Gastrocnemius medialis (tissue), 4 donors: Measurements from ENCODE around the gene DCUN1D1. TPM values are rescaled to one million over a fixed set of nuclear protein-coding genes. Genes with fewer than 3 reads are reported as not detected.

Experiments
- ATAC-seq, 2 donors: fragments of 150-250 bp; one replicate each; pipeline ENCODE4 v1.9.1; 2016
- DNase-seq, 2 donors: peaks; one replicate each; pipeline ENCODE4 v3.0.0-alpha.2; 2019
- H3K27ac ChIP-seq, 4 donors: fragments of 200-600 bp; sonication (generic); 1 replicate in 1 of 4; 2 replicates in 3 of 4; pipeline ENCODE4 v1.5.1; 2016 to 2018; ENCODE audit warnings: mild to moderate bottlenecking in 2 of 4, moderate library complexity in 1 of 4
- H3K27me3 ChIP-seq, 3 donors: fragments of 200-600 bp; sonication (generic) in 2 of 3; 1 replicate in 1 of 3; 2 replicates in 2 of 3; pipeline versions ENCODE4 v1.5.1 to v1.6.0; 2016 to 2019; ENCODE audit warnings: mild to moderate bottlenecking in 1 of 3, moderate library complexity in 1 of 3
- H3K36me3 ChIP-seq, 2 donors: fragments of 200-600 bp; sonication (generic) in 1 of 2; one replicate each; pipeline ENCODE4 v1.5.1; 2017 to 2018
- H3K4me1 ChIP-seq, 2 donors: fragments of 200-600 bp; sonication (generic) in 1 of 2; one replicate each; pipeline ENCODE4 v1.5.1; 2016 to 2017; ENCODE audit warnings: mild to moderate bottlenecking in 2 of 2
- H3K4me3 ChIP-seq, 4 donors: fragments of 200-600 bp; sonication (generic) in 3 of 4; 1 replicate in 1 of 4; 2 replicates in 3 of 4; pipeline ENCODE4 v1.5.1; 2016 to 2019; ENCODE audit warnings: mild to moderate bottlenecking in 2 of 4
- H3K9me3 ChIP-seq, 3 donors: fragments of 200-600 bp; sonication (generic) in 2 of 3; 1 replicate in 1 of 3; 2 replicates in 2 of 3; pipeline ENCODE4 v1.5.1; 2016 to 2019
- CTCF ChIP-seq, 5 experiments: fragments of 450-650 bp in 3 of 5; fragments of 200-600 bp in 2 of 5; sonication (generic) in 2 of 5; IDR thresholded peaks in 4 of 5; conservative IDR thresholded peaks in 1 of 5; 1 replicate in 4 of 5; 2 replicates in 1 of 5; pipeline ENCODE4 v1.5.1; 2016 to 2019; ENCODE audit warnings: antibody characterized with exemption in 5 of 5, mild to moderate bottlenecking in 3 of 5, moderate library complexity in 3 of 5
- POLR2A ChIP-seq, 2 donors: fragments of 450-650 bp; IDR thresholded peaks; one replicate each; pipeline ENCODE4 v1.6.1; 2017; ENCODE audit warnings: antibody characterized with exemption in 2 of 2, mild to moderate bottlenecking in 2 of 2, moderate library complexity in 2 of 2
- in situ Hi-C, 4 donors: fragments of 200-750 bp; cut with MboI; loops; one replicate each; pipeline versions ENCODE4 v1.15.0 to v1.8.0; 2017; ENCODE audit warnings: low sequenced_read_pairs in 4 of 4
- intact Hi-C: fragments of 100-400 bp; cut with DNase I; formaldehyde crosslinking; loops from one replicate; pipeline ENCODE4 v1.15.1; 2023; ENCODE audit warnings: low total_unique reads
- total RNA-seq, 4 donors: library from RNA; depleted of rRNA; stranded (reverse); fragments of >200 nt; gene quantifications; one replicate each; pipeline versions ENCODE4 v1.1.0 to v1.2.3, GENCODE V29; 2016

The DCUN1D1 gene
- total RNA-seq, 4 donors from 2014 or later, result 42.2 to 116 (median 54.4) TPM

- in situ Hi-C loops, result no loop called here
- TF ChIP-seq POLR2A (IDR thresholded peaks at IDR 0.05) (no peak), CTCF (IDR thresholded peaks at IDR 0.05 in 4 of 5, conservative IDR thresholded peaks at IDR 0.05 in 1 of 5) (no peak)
- DNase-seq, result no peak
- H3K9me3 ChIP-seq, result no peaks in the 10 kb centered on the region
- H3K27me3 ChIP-seq, result no peaks in the 10 kb centered on the region
- H3K4me3 ChIP-seq, result no peak overlapping the region
- intact Hi-C loops, result no loop called here
- ATAC-seq, result peak; percentile 63 to 82
- H3K36me3 ChIP-seq, result no peaks in the 10 kb centered on the region
- H3K4me1 ChIP-seq, result peaks cover 21 to 53% of the 10 kb centered on the region in 2 donors
- H3K27ac ChIP-seq, result peak overlapping the region; percentile 17 to 69 (median 38)
These were observed 44.0 kb downstream of the DCUN1D1 start for GRCh38 chr3:182936239-182936917.

- Histone ChIP-seq H3K4me3 (no peak overlapping the region), H3K27me3 (no peaks in the 10 kb centered on the region), H3K27ac (peak overlapping the region; percentile 17 to 69 (median 38)), H3K9me3 (no peaks in the 10 kb centered on the region), H3K4me1 (peaks cover 21 to 53% of the 10 kb centered on the region in 2 donors), H3K36me3 (no peaks in the 10 kb centered on the region)
- TF ChIP-seq POLR2A (IDR thresholded peaks at IDR 0.05) (no peak), CTCF (IDR thresholded peaks at IDR 0.05 in 4 of 5, conservative IDR thresholded peaks at IDR 0.05 in 1 of 5) (no peak)
- ATAC-seq, result no peak
- intact Hi-C loops (no loop called here), in situ Hi-C loops (no loop called here)
- no peak for DNase-seq
These were observed 44.5 kb downstream of the DCUN1D1 start for GRCh38 chr3:182935803-182936202.

GRCh38 chr3:182925944-182926337, 54.4 kb downstream of the DCUN1D1 start:
- no peaks in the 10 kb centered on the region for H3K27me3 ChIP-seq
- H3K4me1 ChIP-seq, result peaks cover 3 to 19% of the 10 kb centered on the region in 2 donors
- no peak for DNase-seq
- peak in 1 of 2 donors; percentile 21 for ATAC-seq
- in situ Hi-C loops (no loop called here), intact Hi-C loops (loop anchor here (5.0 kb wide), 1 partner anchor 56 kb away; the partner anchor contains the start of gene DCUN1D1)
- no peaks in the 10 kb centered on the region for H3K36me3 ChIP-seq
- TF ChIP-seq POLR2A (IDR thresholded peaks at IDR 0.05), result no peak
- no peak overlapping the region for H3K4me3 ChIP-seq
- H3K9me3 ChIP-seq, result no peaks in the 10 kb centered on the region
- peak overlapping the region in 3 of 4 donors; percentile 45 to 73 (median 57) for H3K27ac ChIP-seq

GRCh38 chr3:182925330-182925943, 54.9 kb downstream of the DCUN1D1 start:
- Histone ChIP-seq H3K4me3 (peak overlapping the region in 1 of 4 donors; percentile 19), H3K4me1 (peaks cover 3 to 19% of the 10 kb centered on the region in 2 donors), H3K36me3 (no peaks in the 10 kb centered on the region), H3K27ac (peak overlapping the region; percentile 24 to 73 (median 51)), H3K27me3 (no peaks in the 10 kb centered on the region), H3K9me3 (no peaks in the 10 kb centered on the region)
- no peak for TF ChIP-seq CTCF (IDR thresholded peaks at IDR 0.05 in 4 of 5, conservative IDR thresholded peaks at IDR 0.05 in 1 of 5)
- no peak for TF ChIP-seq POLR2A (IDR thresholded peaks at IDR 0.05)
- intact Hi-C loops, result loop anchor here (5.0 kb wide), 1 partner anchor 57 kb away; the partner anchor contains the start of gene DCUN1D1
- DNase-seq (peak; percentile 60 to 82), ATAC-seq (peak; percentile 97)
- in situ Hi-C loops, result no loop called here

- H3K27ac ChIP-seq, result no peak overlapping the region
- H3K27me3 ChIP-seq, result no peaks in the 10 kb centered on the region
- no peaks in the 10 kb centered on the region for H3K9me3 ChIP-seq
- TF ChIP-seq POLR2A (IDR thresholded peaks at IDR 0.05) (no peak), CTCF (IDR thresholded peaks at IDR 0.05 in 4 of 5, conservative IDR thresholded peaks at IDR 0.05 in 1 of 5) (no peak)
- no peaks in the 10 kb centered on the region for H3K36me3 ChIP-seq
- no peak for ATAC-seq
- DNase-seq, result no peak
- in situ Hi-C loops (no loop called here), intact Hi-C loops (no loop called here)
- peaks cover 14 to 45% of the 10 kb centered on the region in 2 donors for H3K4me1 ChIP-seq
- H3K4me3 ChIP-seq, result no peak overlapping the region
These were observed 58.5 kb downstream of the DCUN1D1 start for GRCh38 chr3:182921665-182922355.
